OCI-LY1 (cell line): Measurements from ENCODE around the gene TMEM176B.

ENCODE experiments used
- H2AFZ ChIP-seq: fragments of 200-600 bp; sonication (generic), shearing (Covaris generic); 2 replicates; pipeline ENCODE4 v1.6.0; 2014; ENCODE audit warnings: antibody characterized with exemption, mild to moderate bottlenecking, low read length
- H3F3A ChIP-seq: fragments of 200-600 bp; sonication (generic), shearing (Covaris generic); 2 replicates; pipeline ENCODE4 v1.6.0; 2014; ENCODE audit warnings: mild to moderate bottlenecking, antibody characterized with exemption, low read length, moderate library complexity; ENCODE audit not compliant: insufficient read depth
- H3K27ac ChIP-seq: fragments of 200-600 bp; sonication (generic); 2 replicates; pipeline ENCODE4 v1.5.1; 2014; ENCODE audit warnings: low read length, mixed run types, mild to moderate bottlenecking, low read depth; ENCODE audit not compliant: poor library complexity, severe bottlenecking
- H3K27me3 ChIP-seq: fragments of 200-600 bp; sonication (generic); 2 replicates; pipeline ENCODE4 v1.6.0; 2014; ENCODE audit warnings: antibody characterized with exemption, mild to moderate bottlenecking, low read length, moderate library complexity; ENCODE audit not compliant: insufficient read depth
- H3K36me3 ChIP-seq: fragments of 200-600 bp; sonication (generic); 2 replicates; pipeline ENCODE4 v1.6.1; 2014; ENCODE audit warnings: mild to moderate bottlenecking, antibody characterized with exemption, low read length, moderate library complexity, mixed read lengths; ENCODE audit not compliant: insufficient read depth
- H3K4me1 ChIP-seq: fragments of 200-600 bp; sonication (generic); 2 replicates; pipeline ENCODE4 v1.5.1; 2014; ENCODE audit warnings: mild to moderate bottlenecking, low read length, moderate library complexity; ENCODE audit not compliant: insufficient read depth, severe bottlenecking
- H3K4me2 ChIP-seq: fragments of 200-600 bp; sonication (generic), shearing (Covaris generic); 2 replicates; pipeline ENCODE4 v1.6.1; 2014; ENCODE audit warnings: low read length
- H3K4me3 ChIP-seq: fragments of 200-600 bp; sonication (generic); 2 replicates; pipeline ENCODE4 v1.5.1; 2014; ENCODE audit warnings: low read length, low read depth, mild to moderate bottlenecking, mixed read lengths; ENCODE audit not compliant: poor library complexity, severe bottlenecking
- H3K79me2 ChIP-seq: fragments of 200-600 bp; shearing (Covaris generic); 2 replicates; pipeline ENCODE4 v1.6.1; 2016; ENCODE audit warnings: mixed run types, low read length, mixed read lengths; ENCODE audit not compliant: insufficient read depth
- H3K9ac ChIP-seq: fragments of 200-600 bp; sonication (generic), shearing (Covaris generic); 2 replicates; pipeline ENCODE4 v1.6.1; 2014; ENCODE audit warnings: mild to moderate bottlenecking, low read length, mixed read lengths
- H3K9me2 ChIP-seq: fragments of 200-600 bp; sonication (generic), shearing (Covaris generic); 2 replicates; pipeline ENCODE4 v1.6.1; 2014; ENCODE audit warnings: low read depth, mild to moderate bottlenecking, low read length, mixed read lengths
- H3K9me3 ChIP-seq: fragments of 200-600 bp; shearing (Covaris generic); 2 replicates; pipeline ENCODE4 v1.6.1; 2014; ENCODE audit warnings: low read length, mixed read lengths
- H4K20me1 ChIP-seq: fragments of 200-600 bp; sonication (generic), shearing (Covaris generic); 2 replicates; pipeline ENCODE4 v1.6.0; 2016; ENCODE audit warnings: mild to moderate bottlenecking, low read length; ENCODE audit not compliant: insufficient read depth
- CTCF ChIP-seq: fragments of 200-600 bp; sonication (generic), shearing (Covaris generic); IDR thresholded peaks from 2 replicates; pipeline ENCODE4 v1.5.1; 2017; ENCODE audit warnings: mild to moderate bottlenecking, antibody characterized with exemption, low read length, moderate library complexity, mixed read lengths
- EZH2 ChIP-seq: fragments of 200-600 bp; sonication (generic), shearing (Covaris generic); IDR thresholded peaks from 2 replicates; pipeline ENCODE4 v1.8.0; 2017; ENCODE audit warnings: borderline replicate concordance, mixed run types, mild to moderate bottlenecking, antibody characterized with exemption, low read length, moderate library complexity, mixed read lengths

Gene TMEM176B

DNA sequence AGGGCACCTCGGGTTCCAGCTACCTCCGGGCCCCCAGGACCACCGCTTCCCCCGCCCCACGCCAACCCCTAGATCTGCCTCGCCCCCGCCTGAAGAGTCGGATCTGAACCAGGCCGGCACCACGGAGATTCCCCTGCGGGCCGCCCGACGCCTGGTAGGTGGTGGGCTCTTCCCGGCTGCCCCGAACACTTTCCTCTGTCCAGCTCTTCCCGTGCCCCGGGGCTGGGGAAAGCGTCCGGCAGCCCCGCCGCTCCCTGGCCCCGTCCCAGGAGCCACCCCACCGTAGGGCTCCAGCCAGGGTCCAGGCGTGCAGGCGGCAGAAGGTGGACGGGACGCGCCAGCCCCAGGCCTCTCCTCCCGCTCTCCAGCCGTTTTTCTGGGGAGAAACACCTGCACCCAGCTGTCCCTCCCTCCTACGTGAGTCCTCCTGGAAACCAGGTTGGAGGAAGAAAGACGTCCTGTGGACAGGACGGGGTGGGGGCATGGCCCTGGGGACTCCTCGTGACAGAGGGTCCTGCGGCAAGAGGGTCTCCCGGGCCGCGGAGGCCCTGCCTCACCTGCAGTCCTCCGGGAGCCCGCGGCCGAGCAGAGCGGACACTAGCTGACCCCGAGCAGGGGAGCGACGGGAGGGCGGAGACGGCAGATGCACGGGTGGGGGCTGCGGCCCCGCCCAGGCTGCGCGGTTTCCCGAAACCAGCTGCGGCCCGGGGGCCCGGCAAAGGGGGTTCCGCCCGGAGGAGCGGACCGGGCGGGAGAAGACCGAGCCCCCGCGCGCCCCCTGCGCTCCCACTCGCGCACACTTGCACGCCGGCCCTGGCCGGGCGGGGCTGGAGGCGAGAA is at the start of gene TMEM176B:
Gene TMEM176B, minus strand, starts transcription at position 624 of the 840 bp plus-strand sequence. CDS start 3,795 bp downstream, outside the sequence.
- TF ChIP-seq EZH2 = no peak
- TF ChIP-seq CTCF = no peak
- Histone ChIP-seq H3K4me1 (no peaks in the 10 kb centered on the region), H3K27me3 (peaks cover 12% of the 10 kb centered on the region), H3K4me3 (no peak within 1 kb of the TSS), H3K36me3 (no peaks in the 10 kb centered on the region), H3K9me2 (no peaks in the 10 kb centered on the region), H3F3A (no peaks in the 10 kb centered on the region), H4K20me1 (no peaks in the 10 kb centered on the region), H2AFZ (no peak within 1 kb of the TSS), H3K9me3 (no peaks in the 10 kb centered on the region), H3K4me2 (no peak within 1 kb of the TSS), H3K9ac (no peak within 1 kb of the TSS), H3K27ac (no peak within 1 kb of the TSS), H3K79me2 (no peaks in the 10 kb centered on the region)

DNA sequence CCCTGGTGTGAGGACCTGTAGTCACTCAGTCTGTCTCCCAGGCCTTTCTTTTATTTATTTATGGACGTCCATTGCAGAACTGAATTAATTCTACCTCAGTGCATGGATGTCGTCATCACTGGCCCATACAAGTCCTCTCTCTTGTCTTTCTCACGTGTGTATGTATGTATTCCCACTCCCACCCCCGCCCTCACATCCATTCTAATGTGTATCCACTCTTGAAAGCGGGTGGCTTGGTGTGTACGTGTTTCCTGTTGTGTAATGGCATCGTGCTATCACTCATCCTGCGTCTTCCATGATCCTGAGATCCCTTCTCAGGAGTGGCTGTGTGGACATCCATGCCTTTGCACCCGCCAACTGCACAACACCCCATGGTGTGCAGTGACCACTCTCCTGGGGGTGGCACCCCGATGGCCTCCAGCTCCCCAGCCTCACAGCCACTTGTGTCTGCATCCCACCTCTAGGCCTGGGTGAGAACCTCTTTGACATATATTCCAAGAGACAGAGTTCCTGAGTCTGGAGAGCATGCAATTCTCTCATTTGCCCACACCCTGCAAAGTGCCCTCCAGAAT is 49.1 kb upstream of the TMEM176B start:
- peaks cover 23% of the 10 kb centered on the region; the same call in 1 of the 2 replicates for H3K27me3 ChIP-seq

GRCh38 chr7:150848561-150849115 is 48.5 kb upstream of the TMEM176B start:
- H3K4me1 ChIP-seq = no peaks in the 10 kb centered on the region
- H3K36me3 ChIP-seq = no peaks in the 10 kb centered on the region
- H3K27me3 ChIP-seq = peaks cover 20% of the 10 kb centered on the region; the same call in 1 of the 2 replicates
- no peaks in the 10 kb centered on the region for H3K9me2 ChIP-seq
- H3K9me3 ChIP-seq = no peaks in the 10 kb centered on the region
- no peak overlapping the region for H3K27ac ChIP-seq
- no peak overlapping the region for H2AFZ ChIP-seq
- H3K79me2 ChIP-seq = no peaks in the 10 kb centered on the region
- no peak overlapping the region for H3K4me2 ChIP-seq
- no peaks in the 10 kb centered on the region for H3F3A ChIP-seq
- H4K20me1 ChIP-seq = no peaks in the 10 kb centered on the region
- no peak overlapping the region for H3K4me3 ChIP-seq
- no peak for TF ChIP-seq CTCF
- no peak for TF ChIP-seq EZH2
- no peak overlapping the region for H3K9ac ChIP-seq

More for the DNA sequence above, 49.1 kb upstream of the TMEM176B start:
- H3F3A ChIP-seq = no peaks in the 10 kb centered on the region
- H3K9me3 ChIP-seq = no peaks in the 10 kb centered on the region
- H3K27ac ChIP-seq = no peak overlapping the region
- H3K9ac ChIP-seq = no peak overlapping the region
- no peaks in the 10 kb centered on the region for H3K4me1 ChIP-seq
- H4K20me1 ChIP-seq = no peaks in the 10 kb centered on the region
- no peaks in the 10 kb centered on the region for H3K36me3 ChIP-seq
- H2AFZ ChIP-seq = no peak overlapping the region
- no peak overlapping the region for H3K4me3 ChIP-seq
- no peak overlapping the region for H3K4me2 ChIP-seq
- H3K79me2 ChIP-seq = no peaks in the 10 kb centered on the region
- no peak for TF ChIP-seq EZH2
- no peak for TF ChIP-seq CTCF
- H3K9me2 ChIP-seq = no peaks in the 10 kb centered on the region
